T-cell (primary cell): ENCODE data around the gene RAD51AP1. TPM values are rescaled to one million over a fixed set of nuclear protein-coding genes. Genes with fewer than 3 reads are reported as not detected.
"Not testable (repeated sequence)": the region's sequence is repeated elsewhere in the genome, so short reads cannot be mapped to it uniquely, and the experiment has no call there.

Experiments used
- ATAC-seq, 4 experiments: fragments of 200-7000 bp in 3 of 4; fragments of 150-1000 bp in 1 of 4; cut with Tn5 transposase; replicated peaks in 1 of 4; 1 replicate in 3 of 4; 2 replicates in 1 of 4; pipeline ENCODE4 v1.10.0; 2021; ENCODE audit warnings: moderate library complexity in 3 of 4, mild to moderate bottlenecking in 2 of 4, moderate number of reproducible peaks in 1 of 4
- CTCF ChIA-PET, 2 donors: fragments of 300-600 bp; sonication (Branson Sonifier 250); formaldehyde crosslinking; loops; one replicate each; lab custom pipeline; 2022; ENCODE audit warnings: antibody characterized with exemption in 2 of 2; lab: Charles Lee
- POLR2A ChIA-PET, 2 donors: fragments of 300-600 bp; sonication (Branson Sonifier 250); formaldehyde crosslinking; loops; one replicate each; lab custom pipeline; 2022; ENCODE audit warnings: antibody characterized with exemption in 2 of 2; lab: Charles Lee
- DNase-seq, 35 experiments: peaks; one replicate each; pipeline versions ENCODE4 v3.0.0 to v3.0.0-alpha.2; 2013 to 2023
- H3K27ac ChIP-seq: one replicate; pipeline ENCODE4 v1.5.1; 2013; ENCODE audit warnings: low read length
- H3K27me3 ChIP-seq, 2 experiments: replicated peaks in 1 of 2; 1 replicate in 1 of 2; 2 replicates in 1 of 2; pipeline versions ENCODE4 v1.6.1 to v1.7.0; 2013; ENCODE audit warnings: low read length in 1 of 2, mixed read lengths in 1 of 2; ENCODE audit not compliant: control insufficient read depth in 2 of 2, insufficient read depth in 2 of 2; ENCODE audit errors: extremely low read depth in 1 of 2
- H3K36me3 ChIP-seq, 2 donors: 1 replicate in 1 of 2; 2 replicates in 1 of 2; pipeline versions ENCODE4 v1.6.1 to v1.7.0; 2013; ENCODE audit warnings: low read length in 1 of 2; ENCODE audit not compliant: control insufficient read depth in 2 of 2, insufficient read depth in 1 of 2; ENCODE audit errors: extremely low read depth in 1 of 2
- H3K4me1 ChIP-seq, 2 experiments: 1 replicate in 1 of 2; 2 replicates in 1 of 2; pipeline versions ENCODE4 v1.6.1 to v1.7.0; 2013; ENCODE audit warnings: low read length in 2 of 2, mixed read lengths in 1 of 2; ENCODE audit not compliant: insufficient read depth in 2 of 2, control insufficient read depth in 1 of 2; ENCODE audit errors: extremely low read depth in 1 of 2
- H3K4me3 ChIP-seq, 2 donors: 1 replicate in 1 of 2; 2 replicates in 1 of 2; pipeline versions ENCODE4 v1.5.1 to v1.7.0; 2013; ENCODE audit warnings: mild to moderate bottlenecking in 2 of 2, low read length in 1 of 2, moderate library complexity in 1 of 2; ENCODE audit not compliant: control insufficient read depth in 1 of 2; ENCODE audit errors: extremely low read depth in 1 of 2
- H3K9me3 ChIP-seq: 2 replicates; pipeline ENCODE4 v1.7.0; 2013
- H3K27ac Mint-ChIP-seq, 2 donors: one replicate each; pipeline ENCODE4 v1.8.0; 2020 to 2021; ENCODE audit warnings: mild to moderate bottlenecking in 2 of 2, mixed read lengths in 2 of 2
- H3K27me3 Mint-ChIP-seq, 2 donors: one replicate each; pipeline ENCODE4 v1.8.0; 2021 to 2022; ENCODE audit warnings: mixed read lengths in 2 of 2
- H3K36me3 Mint-ChIP-seq: one replicate; pipeline ENCODE4 v1.8.0; 2021; ENCODE audit warnings: mixed read lengths
- H3K4me1 Mint-ChIP-seq, 3 donors: one replicate each; pipeline ENCODE4 v1.8.0; 2020 to 2022; ENCODE audit warnings: mixed read lengths in 3 of 3, mild to moderate bottlenecking in 1 of 3
- H3K4me3 Mint-ChIP-seq, 3 donors: one replicate each; pipeline ENCODE4 v1.8.0; 2020 to 2022; ENCODE audit warnings: mild to moderate bottlenecking in 3 of 3, mixed read lengths in 3 of 3, moderate library complexity in 3 of 3
- H3K9me3 Mint-ChIP-seq, 3 donors: one replicate each; pipeline ENCODE4 v1.8.0; 2020 to 2022; ENCODE audit warnings: mixed read lengths in 3 of 3
- WGBS: methylation state at CpG from one replicate; pipeline ENCODE4 v1.1.5; 2013; ENCODE audit warnings: missing lambda C conversion rate; ENCODE audit not compliant: insufficient coverage; 5-methylcytosine and 5-hydroxymethylcytosine counted together
- total RNA-seq, 35 experiments: library from RNA in 6 of 35; stranded (reverse) in 6 of 35; fragments of 120-200 nt in 1 of 35; gene quantifications; one replicate each; pipeline versions ENCODE4 v1.2.1 to v1.2.4 and lab custom pipeline; 2013 to 2026

RAD51AP1 gene
- total RNA-seq, 5 donors from 2014 or later (not counting 1 experiment from before 2014, with no cell fraction given): 0.60 to 1.7 (median 0.89) TPM

GRCh38 chr12:4523443-4523842, 15.2 kb upstream of the RAD51AP1 start:
- peaks cover 44% of the 10 kb centered on the region for H3K36me3 Mint-ChIP-seq
- CTCF ChIA-PET: interaction anchor here in 1 of 2 donors (0.9 to 2.0 kb wide), 2 partner anchors 11 to 103 kb away, joined by 5 to 6 read pairs; no protein-coding TSS in a partner anchor

GRCh38 chr12:4526923-4527546, 11.7 kb upstream of the RAD51AP1 start:
- ChIA-PET CTCF (interaction anchor here in 1 of 2 donors (0.6 to 2.8 kb wide), 4 partner anchors 106 to 498 kb away, joined by 3 to 16 read pairs (median 3); no protein-coding TSS in a partner anchor), POLR2A (interaction anchor here in 1 of 2 donors (0.6 kb wide), 1 partner anchor 172 kb away, joined by 5 read pairs; no protein-coding TSS in a partner anchor)
- no peak overlapping the region for H3K4me3 Mint-ChIP-seq
- no peak overlapping the region for H3K27ac Mint-ChIP-seq
- Histone ChIP-seq H3K36me3 (peaks cover 0 to 34% of the 10 kb centered on the region in 2 donors), H3K4me3 (no peak overlapping the region), H3K27me3 (no peaks in the 10 kb centered on the region), H3K4me1 (peaks cover 6 to 11% of the 10 kb centered on the region in 2 experiments), H3K9me3 (no peaks in the 10 kb centered on the region), H3K27ac (no peak overlapping the region)
- ATAC-seq (no peak), DNase-seq (peak in 1 of 35 experiments; percentile 30)
- no peaks in the 10 kb centered on the region for H3K27me3 Mint-ChIP-seq
- H3K36me3 Mint-ChIP-seq: peaks cover 38% of the 10 kb centered on the region
- H3K4me1 Mint-ChIP-seq: peaks cover 0 to 16% (median 2%) of the 10 kb centered on the region in 3 donors
- WGBS: no CpG with 5 or more reads among the region's 2 CpGs
- H3K9me3 Mint-ChIP-seq: no peaks in the 10 kb centered on the region

More at GRCh38 chr12:4523443-4523842, 15.2 kb upstream of the RAD51AP1 start:
- H3K4me3 Mint-ChIP-seq, H3K4me3 ChIP-seq, POLR2A ChIA-PET, DNase-seq, H3K27me3 Mint-ChIP-seq, H3K4me1 ChIP-seq, H3K9me3 ChIP-seq, H3K4me1 Mint-ChIP-seq, H3K27me3 ChIP-seq, H3K27ac ChIP-seq, H3K9me3 Mint-ChIP-seq, H3K27ac Mint-ChIP-seq, ATAC-seq: not testable (repeated sequence)
- H3K36me3 ChIP-seq: peaks cover 0 to 40% of the 10 kb centered on the region in 2 donors
- no CpG with 5 or more reads among the region's 7 CpGs for WGBS

- no peak overlapping the region for H3K4me3 Mint-ChIP-seq
- no peak overlapping the region for H3K27ac ChIP-seq
- no peaks in the 10 kb centered on the region for H3K9me3 Mint-ChIP-seq
- H3K36me3 Mint-ChIP-seq: peaks cover 14% of the 10 kb centered on the region
- peaks cover 6 to 13% of the 10 kb centered on the region in 2 experiments for H3K4me1 ChIP-seq
- DNase-seq (no peak), ATAC-seq (no peak)
- H3K27me3 ChIP-seq: no peaks in the 10 kb centered on the region
- ChIA-PET POLR2A (no interaction called here), CTCF (interaction anchor here in 1 of 2 donors (0.7 to 1.7 kb wide), 3 partner anchors 23 to 109 kb away, joined by 3 to 7 read pairs (median 4); no protein-coding TSS in a partner anchor)
- peaks cover 0 to 16% (median 2%) of the 10 kb centered on the region in 3 donors for H3K4me1 Mint-ChIP-seq
- no peak overlapping the region for H3K4me3 ChIP-seq
- no peaks in the 10 kb centered on the region for H3K9me3 ChIP-seq
- H3K36me3 ChIP-seq: peaks cover 0 to 30% of the 10 kb centered on the region in 2 donors
- H3K27me3 Mint-ChIP-seq: no peaks in the 10 kb centered on the region
- WGBS: no CpG with 5 or more reads among the region's 1 CpG
- peak overlapping the region; percentile 26 to 88 for H3K27ac Mint-ChIP-seq
These were observed 8.5 kb upstream of the RAD51AP1 start for GRCh38 chr12:4530160-4530559.

- POLR2A ChIA-PET: no interaction called here
- peaks cover 6 to 13% of the 10 kb centered on the region in 2 experiments for H3K4me1 ChIP-seq
- peaks cover 0 to 23% of the 10 kb centered on the region in 2 donors for H3K36me3 ChIP-seq
- no peaks in the 10 kb centered on the region for H3K27me3 ChIP-seq
- H3K27ac ChIP-seq: no peak overlapping the region
- WGBS: 20% methylated on average over 1 of the region's 6 CpGs
- Mint-ChIP-seq H3K27ac (no peak overlapping the region), H3K4me1 (peaks cover 0 to 16% (median 2%) of the 10 kb centered on the region in 3 donors), H3K36me3 (peaks cover 14% of the 10 kb centered on the region), H3K4me3 (peak overlapping the region in 1 of 3 donors; percentile 28), H3K27me3 (no peaks in the 10 kb centered on the region), H3K9me3 (no peaks in the 10 kb centered on the region)
- CTCF ChIA-PET: interaction anchor here (1.0 to 1.7 kb wide), 3 partner anchors 24 to 110 kb away, joined by 3 to 7 read pairs (median 4); no protein-coding TSS in a partner anchor
- H3K4me3 ChIP-seq: no peak overlapping the region
- ATAC-seq (peak; percentile 15 to 85 (median 68)), DNase-seq (peak in 1 of 35 experiments; percentile 28)
- no peaks in the 10 kb centered on the region for H3K9me3 ChIP-seq
These were observed 7.6 kb upstream of the RAD51AP1 start for GRCh38 chr12:4530982-4531586.

- H3K27me3 ChIP-seq: no peaks in the 10 kb centered on the region
- no peaks in the 10 kb centered on the region for H3K27me3 Mint-ChIP-seq
- H3K4me1 ChIP-seq: peaks cover 14 to 25% of the 10 kb centered on the region in 2 experiments
- WGBS: no CpG with 5 or more reads among the region's 4 CpGs
- H3K27ac ChIP-seq: no peak overlapping the region
- peaks cover under 1% of the 10 kb centered on the region for H3K36me3 Mint-ChIP-seq
- POLR2A ChIA-PET: no interaction called here
- H3K4me3 Mint-ChIP-seq: no peak overlapping the region
- peaks cover 0 to 21% of the 10 kb centered on the region in 2 donors for H3K36me3 ChIP-seq
- H3K4me1 Mint-ChIP-seq: peaks cover 33 to 35% (median 33%) of the 10 kb centered on the region in 3 donors
- H3K9me3 ChIP-seq: no peaks in the 10 kb centered on the region
- no peak for ATAC-seq
- H3K9me3 Mint-ChIP-seq: no peaks in the 10 kb centered on the region
- no peak overlapping the region for H3K4me3 ChIP-seq
- CTCF ChIA-PET: interaction anchor here in 1 of 2 donors (0.6 to 1.2 kb wide), 3 partner anchors 11 to 404 kb away, joined by 3 read pairs; no protein-coding TSS in a partner anchor
- DNase-seq: no peak
- no peak overlapping the region for H3K27ac Mint-ChIP-seq
These were observed 3.6 kb upstream of the RAD51AP1 start for GRCh38 chr12:4535092-4535491.

- Mint-ChIP-seq H3K9me3 (no peaks in the 10 kb centered on the region), H3K27ac (no peak overlapping the region), H3K27me3 (no peaks in the 10 kb centered on the region), H3K4me3 (no peak overlapping the region), H3K36me3 (no peaks in the 10 kb centered on the region), H3K4me1 (peaks cover 27 to 35% (median 32%) of the 10 kb centered on the region in 3 donors)
- ATAC-seq (no peak), DNase-seq (no peak)
- H3K9me3 ChIP-seq: no peaks in the 10 kb centered on the region
- H3K4me1 ChIP-seq: peaks cover 14 to 22% of the 10 kb centered on the region in 2 experiments
- no peak overlapping the region for H3K4me3 ChIP-seq
- H3K36me3 ChIP-seq: peaks cover 0 to 21% of the 10 kb centered on the region in 2 donors
- no peak overlapping the region for H3K27ac ChIP-seq
- 92% methylated on average over 2 of the region's 2 CpGs for WGBS
- CTCF ChIA-PET: interaction anchor here in 1 of 2 donors (0.6 to 0.9 kb wide), 2 partner anchors 115 to 405 kb away, joined by 3 read pairs; no protein-coding TSS in a partner anchor
- no peaks in the 10 kb centered on the region for H3K27me3 ChIP-seq
- POLR2A ChIA-PET: no interaction called here
These were observed 2.8 kb upstream of the RAD51AP1 start for GRCh38 chr12:4535871-4536270.
